GM19397 (cell line): ENCODE results near the gene IKZF4.
"Not testable (repeated sequence)": the region's sequence is repeated elsewhere in the genome, so short reads cannot be mapped to it uniquely, and the experiment has no call there.

Source experiments
- ATAC-seq: cut with Tn5 transposase; IDR thresholded peaks from one replicate; pipeline ENCODE4 v1.9.1; 2021; ENCODE audit warnings: mild to moderate bottlenecking, moderate library complexity; ENCODE audit not compliant: unreplicated experiment

The IKZF4 gene

DNA sequence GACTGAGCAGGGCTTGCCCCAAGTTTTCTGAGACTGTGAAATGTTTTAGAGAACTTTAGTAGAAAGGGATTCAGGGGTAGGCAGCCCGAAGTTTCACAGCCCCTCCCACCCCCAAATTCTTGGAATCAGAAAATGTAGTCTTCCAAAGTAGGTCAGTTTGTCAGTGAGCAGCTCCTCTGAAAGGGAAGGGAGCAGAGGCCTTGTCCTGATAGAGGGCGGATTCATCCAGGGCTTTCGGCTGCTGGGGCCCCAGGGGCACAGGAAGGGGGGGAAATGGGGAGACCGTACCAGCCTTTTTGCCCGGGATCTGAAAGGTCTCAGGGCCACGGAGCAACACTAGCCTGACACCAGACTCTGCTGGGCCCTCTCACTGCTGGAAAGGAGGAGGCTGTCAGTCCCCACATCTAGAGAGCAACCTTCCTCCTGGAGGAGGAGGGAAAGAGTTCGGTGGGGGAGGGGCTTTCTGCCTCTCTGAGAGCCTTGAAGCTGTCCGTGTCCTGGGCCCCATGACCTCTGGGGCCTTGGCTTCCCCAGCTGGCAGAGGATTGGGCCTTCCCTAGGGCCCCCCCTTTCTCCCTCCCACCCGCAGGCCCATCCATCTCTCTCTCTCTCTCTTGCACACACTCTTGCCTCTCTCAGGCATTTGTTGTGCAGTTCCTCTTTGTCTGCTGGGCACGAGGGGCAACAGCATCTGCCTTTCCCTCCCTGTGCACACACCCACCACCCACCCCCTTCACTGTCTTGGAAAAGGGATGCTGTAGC is at the start of gene IKZF4:
Gene IKZF4, plus strand, starts transcription at position 621 of the 762 bp plus-strand sequence. CDS start 451 bp downstream, outside the sequence.
- ATAC-seq, result no peak

DNA sequence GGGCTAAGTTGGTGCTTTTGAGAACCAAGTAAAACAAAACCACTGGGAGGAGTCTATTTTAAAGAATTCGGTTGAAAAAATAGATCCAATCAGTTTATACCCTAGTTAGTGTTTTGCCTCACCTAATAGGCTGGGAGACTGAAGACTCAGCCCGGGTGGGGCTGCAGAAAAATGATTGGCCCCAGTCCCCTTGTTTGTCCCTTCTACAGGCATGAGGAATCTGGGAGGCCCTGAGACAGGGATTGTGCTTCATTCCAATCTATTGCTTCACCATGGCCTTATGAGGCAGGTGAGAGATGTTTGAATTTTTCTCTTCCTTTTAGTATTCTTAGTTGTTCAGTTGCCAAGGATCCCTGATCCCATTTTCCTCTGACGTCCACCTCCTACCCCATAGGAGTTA is 48.8 kb upstream of the IKZF4 start:
- no peak for ATAC-seq

DNA sequence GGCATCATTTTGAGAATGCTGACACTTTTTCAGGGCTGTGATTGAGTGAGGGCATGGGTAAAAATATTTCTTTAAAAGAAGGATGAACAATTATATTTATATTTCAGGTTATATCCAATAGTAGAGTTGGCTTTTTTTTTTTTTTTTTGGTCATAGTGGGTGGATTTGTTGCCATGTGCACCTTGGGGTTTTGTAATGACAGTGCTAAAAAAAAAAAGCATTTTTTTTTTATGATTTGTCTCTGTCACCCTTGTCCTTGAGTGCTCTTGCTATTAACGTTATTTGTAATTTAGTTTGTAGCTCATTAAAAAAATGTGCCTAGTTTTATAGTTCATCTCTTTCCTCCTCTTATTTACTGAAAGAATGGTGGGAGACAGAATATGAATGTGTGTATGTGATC is 48.4 kb upstream of the IKZF4 start:
- ATAC-seq, result no peak

DNA sequence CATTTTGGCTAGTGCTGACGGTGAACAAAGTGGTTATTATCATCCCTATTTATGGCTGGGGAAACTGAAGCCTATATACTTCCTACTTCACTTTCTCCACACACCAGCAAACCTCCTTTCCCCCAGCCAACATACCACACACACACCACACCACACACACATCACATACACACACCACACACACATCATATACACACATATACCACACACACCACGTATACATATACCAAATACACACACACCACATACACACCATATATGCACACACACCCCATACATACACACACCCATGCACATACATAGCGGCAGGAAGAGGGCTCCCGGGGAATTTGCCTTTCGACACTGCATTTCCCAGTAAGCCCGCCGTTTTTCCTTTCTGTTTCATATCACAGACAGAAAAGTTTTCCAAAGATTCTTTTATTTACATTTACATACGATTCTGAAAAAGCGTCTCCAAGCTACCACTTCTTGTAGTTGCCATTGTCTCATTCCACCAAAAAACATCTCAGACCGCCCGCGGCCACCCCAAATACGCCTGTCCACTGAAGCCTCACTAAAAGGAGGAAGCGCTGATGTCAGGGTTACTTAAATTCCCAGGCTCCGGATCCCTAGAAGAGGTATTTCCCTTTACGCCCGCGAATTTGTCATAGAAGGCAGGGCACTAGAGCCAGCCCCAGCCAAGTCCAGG is 47.8 kb upstream of the IKZF4 start:
- no peak for ATAC-seq

DNA sequence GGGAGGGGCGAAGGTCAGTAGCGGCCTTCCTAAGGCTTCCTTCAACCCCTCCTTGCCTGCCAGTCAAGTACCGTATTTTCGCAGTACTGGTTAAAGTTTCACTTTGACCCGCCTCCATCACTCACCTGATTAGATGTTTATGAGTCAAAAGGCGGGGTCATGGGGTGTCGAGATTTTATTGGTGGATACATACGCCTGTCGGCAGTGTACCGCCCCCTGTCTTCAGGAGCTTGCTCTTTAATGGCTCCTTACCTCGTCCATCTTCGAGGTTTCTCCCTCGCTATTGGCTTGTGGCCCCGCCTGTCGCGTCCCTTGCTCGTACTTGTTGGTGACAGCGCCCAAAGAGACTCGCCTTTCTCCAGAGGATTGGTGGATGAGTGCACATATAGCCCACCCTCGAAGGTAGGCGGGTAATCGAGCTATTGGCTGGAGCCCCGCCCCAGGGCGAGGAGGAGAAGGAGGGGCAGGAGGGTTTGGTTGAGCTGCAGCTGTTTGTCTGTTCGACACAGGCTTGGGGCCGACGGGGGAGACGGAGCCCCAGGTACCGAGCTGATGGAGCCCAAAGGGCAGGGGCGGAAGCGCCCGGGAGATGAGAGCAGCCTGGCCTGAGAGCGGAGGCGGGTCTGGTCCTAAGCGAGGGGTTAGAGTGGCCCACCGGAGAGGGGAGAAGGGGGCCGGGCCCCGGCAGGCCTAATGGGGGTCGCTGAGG is 47.1 kb upstream of the IKZF4 start, which contains the start of gene RAB5B:
Gene RAB5B, plus strand, starts transcription at position 480 of the 709 bp plus-strand sequence. CDS start 12,883 bp downstream, outside the sequence.
- peak; percentile 91 for ATAC-seq

DNA sequence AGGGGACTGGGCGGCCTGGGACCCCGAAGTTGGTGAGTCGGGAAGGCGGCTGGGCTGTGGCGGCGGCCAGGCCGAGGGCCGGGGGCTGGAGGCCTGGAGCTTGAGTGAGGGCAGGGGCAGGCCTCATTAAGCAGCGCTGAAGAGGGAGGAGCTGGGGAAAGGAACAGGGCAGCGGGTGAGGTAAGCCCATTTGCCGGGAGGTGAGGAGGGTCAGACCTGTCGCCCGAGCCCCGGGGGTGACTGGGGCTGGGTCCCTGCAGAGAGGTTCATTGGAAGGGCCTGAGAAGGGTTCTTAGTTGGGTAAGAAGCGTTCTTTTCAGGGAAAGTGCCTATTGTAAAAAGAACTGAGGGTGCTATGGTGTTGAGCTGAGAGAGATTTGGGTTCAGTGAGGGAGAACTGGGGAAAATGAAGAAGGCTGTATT is 46.5 kb upstream of the IKZF4 start:
- peak; percentile 15 for ATAC-seq

DNA sequence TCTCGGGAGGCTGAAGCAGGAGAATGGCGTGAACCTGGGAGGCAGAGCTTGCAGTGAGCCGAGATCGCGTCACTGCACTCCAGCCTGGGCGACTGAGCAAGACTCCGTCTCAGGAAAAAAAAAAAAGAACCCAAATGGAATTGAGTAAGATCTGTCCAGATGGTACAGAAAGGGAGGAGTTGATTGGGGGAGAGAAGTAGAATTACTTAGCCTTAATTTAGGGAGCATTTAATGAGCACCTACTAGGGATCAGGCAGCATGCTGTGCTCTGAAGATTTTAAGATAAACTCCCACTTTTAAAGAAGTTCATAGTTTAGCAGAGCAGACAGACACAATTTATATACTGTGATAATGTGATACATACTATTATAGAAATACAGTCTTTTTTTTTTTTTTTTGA is 42.5 kb upstream of the IKZF4 start:
- ATAC-seq, result no peak

DNA sequence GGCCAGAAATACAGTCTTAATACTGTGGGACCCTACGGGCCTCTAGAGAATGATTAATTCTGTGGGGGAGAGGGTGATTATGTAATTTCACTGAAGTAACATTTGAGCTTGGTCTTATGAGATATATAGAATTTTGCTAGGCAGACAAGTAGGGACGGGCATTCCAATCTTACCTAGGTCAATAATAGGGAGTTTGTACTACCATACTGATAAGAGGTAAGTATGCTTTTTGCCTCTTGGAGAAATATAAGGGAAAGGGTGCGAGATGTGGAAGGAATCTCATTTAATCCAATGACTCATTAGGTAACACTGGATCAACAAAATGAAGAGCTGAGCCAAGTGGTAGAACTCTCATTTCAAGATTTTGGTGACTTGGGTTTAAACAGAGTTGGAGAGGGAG is 41.8 kb upstream of the IKZF4 start:
- no peak for ATAC-seq

DNA sequence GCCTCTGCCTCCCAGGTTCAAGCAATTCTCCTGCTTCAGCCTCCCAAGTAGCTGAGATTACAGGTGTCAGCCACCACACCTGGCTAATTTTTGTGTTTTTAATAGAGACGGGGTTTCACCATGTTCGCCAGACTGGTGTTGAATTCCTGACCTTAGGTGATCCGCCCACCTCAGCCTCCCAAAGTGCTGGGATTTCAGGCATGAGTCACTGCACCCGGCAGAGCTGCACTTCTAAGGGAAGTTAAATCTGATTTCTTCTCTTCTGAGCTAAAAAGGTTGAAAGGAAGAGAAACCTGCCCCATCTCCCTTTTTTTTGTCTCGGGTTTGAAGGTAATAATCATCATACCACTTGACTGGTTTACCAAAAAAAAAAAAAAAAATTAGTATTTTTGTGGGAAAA is 39.0 kb upstream of the IKZF4 start:
- not testable (repeated sequence) for ATAC-seq

DNA sequence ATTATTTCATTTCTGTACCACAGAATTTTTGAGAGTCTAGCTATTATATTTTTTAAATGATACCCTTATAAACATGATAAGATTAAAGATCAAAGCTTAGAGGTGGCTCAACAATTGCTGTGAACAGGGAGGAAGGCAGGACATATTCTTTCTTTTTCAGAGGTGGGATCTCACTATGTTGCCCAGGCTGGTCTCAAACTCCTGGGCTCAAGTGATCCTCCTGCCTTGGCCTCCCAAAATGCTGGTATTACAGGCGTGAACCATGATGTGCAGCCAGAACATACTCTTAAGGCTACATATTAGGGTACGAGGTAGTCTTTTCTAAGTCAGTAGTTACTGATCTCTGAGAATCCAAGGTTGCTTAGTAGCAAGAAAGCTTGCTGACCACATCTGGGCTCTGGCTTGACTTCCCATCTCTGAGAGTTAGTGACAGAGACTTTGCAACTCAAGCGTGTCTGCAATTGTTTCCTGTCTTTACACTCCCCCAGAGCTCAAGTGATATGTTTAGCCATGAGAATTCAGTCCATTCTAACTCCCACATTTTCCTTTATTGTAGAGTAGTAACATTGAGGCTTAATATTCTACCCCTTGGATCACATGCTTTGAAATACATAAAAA is 38.4 kb upstream of the IKZF4 start:
- ATAC-seq, result peak; percentile 71

DNA sequence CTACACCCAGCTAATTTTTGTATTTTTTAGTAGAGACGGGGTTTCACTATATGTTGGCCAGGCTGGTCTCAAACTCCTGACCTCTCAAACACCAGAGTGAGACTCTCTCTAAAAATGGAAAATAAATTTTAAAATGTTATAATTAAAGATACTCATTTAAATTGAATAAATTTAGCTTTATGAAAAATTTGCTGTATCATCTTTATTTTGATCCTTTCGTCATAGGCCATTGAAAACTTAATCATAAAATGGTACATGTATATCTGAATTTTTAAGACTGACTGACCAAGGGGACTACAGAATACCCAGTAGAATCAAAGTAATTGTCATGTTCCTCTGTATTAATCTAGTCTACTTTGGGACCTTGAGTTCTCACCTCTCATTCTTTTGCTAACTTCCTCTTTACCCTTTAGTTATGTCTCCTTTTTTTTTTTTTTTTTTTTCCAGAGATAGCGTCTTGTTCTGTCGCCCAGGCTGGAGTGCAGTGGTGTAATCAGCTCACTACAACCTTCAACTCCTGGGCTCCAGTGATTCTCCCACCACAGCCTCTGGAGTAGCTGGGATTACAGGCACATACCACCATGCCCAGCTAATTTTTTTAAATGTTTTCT is 37.5 kb upstream of the IKZF4 start:
- ATAC-seq, result no peak

DNA sequence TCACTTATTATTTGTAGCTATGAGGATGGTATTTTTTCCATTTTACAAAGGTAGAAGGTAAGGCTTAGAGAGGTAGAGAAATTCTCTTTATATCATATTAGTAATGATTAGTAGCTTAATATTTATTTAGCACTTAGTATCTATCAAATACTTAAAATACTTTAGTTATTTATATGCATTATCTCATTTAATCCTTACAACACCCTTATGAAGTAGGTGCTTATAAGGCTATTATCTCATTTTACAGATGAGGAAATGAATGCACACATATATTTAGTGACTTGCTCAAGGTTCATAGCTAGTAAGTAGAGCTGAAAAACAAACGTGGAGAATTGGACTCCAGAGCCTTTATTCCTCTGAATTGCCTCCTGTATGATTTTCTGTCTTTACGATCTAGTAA is 36.0 kb upstream of the IKZF4 start:
- no peak for ATAC-seq

DNA sequence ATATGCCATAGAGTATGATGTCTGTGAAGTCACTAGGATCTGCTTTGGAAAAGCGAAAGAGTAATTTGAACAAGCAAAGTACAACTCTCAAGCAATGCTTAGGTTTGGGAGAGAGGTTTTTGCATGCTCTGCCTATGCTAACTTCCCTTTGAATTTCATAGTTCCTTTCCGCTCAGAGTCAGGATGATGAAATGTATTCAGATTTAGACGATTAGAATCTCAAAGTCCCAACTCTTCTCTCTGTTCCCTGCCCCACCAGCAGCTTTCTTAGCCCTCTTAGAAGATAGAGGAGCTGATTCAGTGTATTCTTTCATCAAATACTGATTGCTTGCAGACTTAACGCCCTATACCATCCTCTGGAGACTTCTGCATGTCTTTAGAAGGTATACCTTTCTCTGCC is 35.5 kb upstream of the IKZF4 start:
- no peak for ATAC-seq

DNA sequence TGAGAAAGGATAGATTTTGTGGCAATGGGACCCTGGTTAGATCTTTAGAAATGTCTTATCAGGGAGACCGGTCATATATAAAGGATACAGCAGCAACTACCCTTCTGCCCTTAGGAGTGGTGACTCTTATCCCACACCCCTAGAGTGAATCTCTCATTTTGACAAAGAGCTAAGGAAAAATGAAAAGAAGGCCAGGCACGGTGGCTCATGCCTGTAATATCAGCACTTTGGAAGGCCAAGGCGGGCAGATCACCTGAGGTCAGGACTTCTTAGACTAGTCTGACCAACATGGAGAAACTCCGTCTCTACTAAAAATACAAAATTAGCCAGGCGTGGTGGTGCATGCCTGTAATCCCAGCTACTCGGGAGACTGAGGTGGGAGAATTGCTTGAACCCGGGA is 34.9 kb upstream of the IKZF4 start:
- not testable (repeated sequence) for ATAC-seq

DNA sequence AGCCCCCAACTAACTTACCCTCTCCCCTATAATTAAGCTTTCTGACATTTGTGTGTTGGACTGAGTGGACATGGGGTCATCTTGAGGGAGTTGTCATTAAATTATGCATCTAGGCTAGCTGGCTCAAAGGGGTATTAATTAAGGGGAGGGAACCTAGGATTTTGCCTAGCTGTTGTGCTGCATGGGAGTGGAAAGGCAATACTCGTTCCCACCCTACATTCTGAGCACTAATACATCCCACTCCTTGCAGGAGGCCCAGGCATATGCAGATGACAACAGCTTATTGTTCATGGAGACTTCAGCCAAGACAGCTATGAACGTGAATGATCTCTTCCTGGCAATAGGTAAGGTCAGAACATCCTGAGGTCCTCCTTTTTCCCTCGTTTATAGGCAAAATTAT is 29.7 kb upstream of the IKZF4 start:
- no peak for ATAC-seq

DNA sequence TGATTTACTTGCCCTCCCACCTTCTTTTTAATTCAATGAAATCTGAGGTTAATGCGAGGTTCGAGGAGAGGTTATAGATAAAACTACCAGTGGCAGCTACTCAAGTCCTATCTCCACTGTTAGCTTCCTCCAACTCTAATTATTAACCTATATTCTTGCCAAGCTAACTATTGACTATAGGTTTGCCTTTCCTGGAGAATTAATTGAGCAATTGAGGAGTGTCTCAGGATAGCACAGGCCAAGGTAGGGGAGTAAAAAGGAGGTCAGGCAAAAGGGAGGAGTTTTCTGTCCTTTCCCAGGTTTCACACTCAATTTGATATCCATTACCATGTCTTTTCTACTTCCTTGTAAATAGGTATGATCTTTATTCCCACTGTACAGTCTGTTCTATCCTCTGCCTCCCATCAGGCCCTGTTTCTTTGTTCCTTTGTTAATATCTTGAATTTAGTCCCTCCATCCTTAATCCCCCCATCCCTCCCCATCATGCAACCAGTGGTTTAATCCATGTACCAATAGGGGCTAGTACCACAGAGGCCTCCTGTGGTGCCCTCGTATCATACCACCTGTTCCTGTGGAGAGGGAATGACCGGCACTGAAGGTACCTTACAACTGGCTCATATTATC is 27.5 kb upstream of the IKZF4 start:
- ATAC-seq, result no peak

DNA sequence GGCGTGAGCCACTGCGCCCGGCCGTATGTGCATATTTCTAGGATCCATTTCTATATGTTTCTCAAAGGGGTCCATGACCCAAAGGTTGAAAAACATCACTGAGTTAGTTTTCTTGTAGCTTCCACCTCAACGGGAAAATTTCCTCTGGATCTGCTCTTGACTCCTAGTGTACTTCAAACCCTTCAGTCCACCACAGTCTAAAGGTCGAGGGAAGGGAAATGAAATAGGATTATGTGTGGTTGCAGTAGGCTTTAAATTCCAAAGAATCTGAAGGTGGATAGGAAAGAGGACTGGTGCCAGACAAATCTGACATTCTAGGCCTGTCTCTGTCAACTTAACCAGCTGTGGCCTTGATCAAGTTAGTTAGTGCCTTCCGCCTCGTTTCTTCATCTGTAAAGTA is 25.5 kb upstream of the IKZF4 start:
- ATAC-seq, result no peak

DNA sequence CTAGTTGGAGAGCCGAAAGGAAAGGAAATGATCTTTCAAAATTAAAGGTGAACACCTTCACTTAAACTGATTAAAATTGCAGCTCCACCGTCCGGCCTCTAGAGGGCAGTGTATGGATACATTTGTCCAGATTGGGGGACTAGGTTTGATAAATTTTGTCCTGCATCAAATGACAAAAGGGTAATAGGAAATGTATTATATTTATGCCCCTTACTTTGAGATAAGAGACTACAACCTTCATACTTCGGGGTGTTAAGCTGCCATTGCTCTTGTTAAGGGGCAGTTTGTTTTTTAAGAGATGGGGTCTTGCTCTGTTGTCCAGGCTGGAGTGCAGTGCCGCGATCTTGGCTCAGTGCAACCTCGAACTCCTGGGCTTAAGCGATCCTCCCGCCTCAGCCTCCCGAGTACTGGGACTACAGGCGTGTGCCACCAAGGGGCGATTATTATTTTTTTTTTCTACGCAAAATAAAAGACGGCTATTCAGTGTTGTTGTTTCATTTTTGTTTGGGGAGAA is 24.6 kb upstream of the IKZF4 start:
- no peak for ATAC-seq

DNA sequence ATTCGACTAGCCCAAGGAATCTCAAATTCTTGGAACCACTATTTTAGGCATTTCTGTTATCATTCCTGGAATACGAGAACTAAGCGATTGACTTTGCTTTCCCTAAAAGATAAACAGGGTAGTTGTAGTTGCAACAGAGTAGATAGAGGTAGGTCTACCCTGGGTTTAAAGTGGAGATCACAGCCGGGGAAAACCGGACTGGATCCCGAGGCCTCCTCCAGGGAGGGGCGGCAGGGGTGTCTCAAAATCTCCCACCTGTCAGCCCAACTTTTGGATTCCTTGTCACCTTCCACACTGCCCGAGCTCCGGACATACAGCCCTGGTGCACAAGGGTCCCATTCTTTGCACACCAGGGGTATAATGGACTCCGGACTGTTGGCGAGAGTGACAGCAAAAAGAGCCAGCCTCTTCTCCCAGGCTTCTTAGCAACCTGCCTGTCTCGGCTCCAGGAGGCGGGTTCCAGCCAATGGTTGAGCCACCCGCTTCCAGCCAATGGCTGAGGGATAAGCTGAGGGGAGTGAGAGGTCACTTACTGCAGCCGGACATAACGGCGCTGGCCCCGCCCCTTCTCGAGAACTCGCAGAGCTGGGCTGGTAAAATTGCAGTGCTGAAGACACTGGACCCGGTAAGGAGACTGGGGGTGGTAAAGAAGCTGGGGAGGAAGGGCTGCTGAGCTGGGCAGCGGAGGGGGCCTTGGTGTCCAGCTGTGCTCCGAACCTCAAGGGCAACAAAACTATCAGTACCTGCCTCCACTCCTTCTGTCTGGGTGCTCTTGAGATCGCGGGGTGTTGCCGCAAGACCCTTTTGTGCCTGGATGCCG is 23.9 kb upstream of the IKZF4 start, which contains the start of gene SUOX:
Gene SUOX, plus strand, starts transcription at position 562 of the 820 bp plus-strand sequence. CDS start 4,946 bp downstream, outside the sequence.
- peak; percentile 98 for ATAC-seq
